HG02759 (cell line): ENCODE results near the gene AP5Z1.

Experiments
- ATAC-seq: cut with Tn5 transposase; IDR thresholded peaks from one replicate; pipeline ENCODE4 v1.9.1; 2021; ENCODE audit warnings: mild to moderate bottlenecking, moderate library complexity; ENCODE audit not compliant: unreplicated experiment

Gene AP5Z1

DNA sequence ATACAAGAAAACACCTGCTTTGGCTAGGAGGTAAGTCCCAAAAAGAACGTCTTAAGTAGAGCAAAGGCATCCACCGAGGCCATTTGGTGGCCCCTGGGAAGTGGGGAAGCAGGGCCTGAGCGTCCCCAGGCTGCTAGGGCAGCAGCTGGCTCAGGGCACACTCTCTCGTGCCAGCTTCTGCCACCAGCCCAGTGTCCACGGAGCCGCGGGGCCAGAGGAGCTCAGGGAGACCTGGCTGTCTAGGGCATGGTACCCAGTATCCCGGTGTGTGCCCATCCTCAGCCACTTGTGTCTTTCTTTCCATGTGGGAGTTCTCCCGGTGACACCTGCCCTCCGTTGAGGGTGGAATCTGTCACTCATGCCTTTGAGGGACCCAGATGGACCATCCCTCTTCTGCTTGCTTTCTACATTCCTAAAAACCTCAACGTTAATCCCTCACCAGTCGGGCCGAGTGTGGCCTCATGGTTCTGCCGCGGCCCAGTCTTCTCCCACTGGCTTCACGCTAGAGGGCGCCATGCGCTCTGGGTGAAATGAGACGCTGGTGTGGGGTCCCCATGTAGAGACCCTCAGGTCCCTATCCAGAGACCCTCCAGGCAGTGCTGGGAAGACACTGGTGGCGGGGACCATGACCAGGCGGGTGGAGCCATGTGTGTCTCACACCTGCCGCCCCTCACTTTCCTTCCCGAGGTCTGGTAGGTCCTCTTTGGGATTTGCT lies 9.5 kb upstream of the AP5Z1 start:
- no peak for ATAC-seq

DNA sequence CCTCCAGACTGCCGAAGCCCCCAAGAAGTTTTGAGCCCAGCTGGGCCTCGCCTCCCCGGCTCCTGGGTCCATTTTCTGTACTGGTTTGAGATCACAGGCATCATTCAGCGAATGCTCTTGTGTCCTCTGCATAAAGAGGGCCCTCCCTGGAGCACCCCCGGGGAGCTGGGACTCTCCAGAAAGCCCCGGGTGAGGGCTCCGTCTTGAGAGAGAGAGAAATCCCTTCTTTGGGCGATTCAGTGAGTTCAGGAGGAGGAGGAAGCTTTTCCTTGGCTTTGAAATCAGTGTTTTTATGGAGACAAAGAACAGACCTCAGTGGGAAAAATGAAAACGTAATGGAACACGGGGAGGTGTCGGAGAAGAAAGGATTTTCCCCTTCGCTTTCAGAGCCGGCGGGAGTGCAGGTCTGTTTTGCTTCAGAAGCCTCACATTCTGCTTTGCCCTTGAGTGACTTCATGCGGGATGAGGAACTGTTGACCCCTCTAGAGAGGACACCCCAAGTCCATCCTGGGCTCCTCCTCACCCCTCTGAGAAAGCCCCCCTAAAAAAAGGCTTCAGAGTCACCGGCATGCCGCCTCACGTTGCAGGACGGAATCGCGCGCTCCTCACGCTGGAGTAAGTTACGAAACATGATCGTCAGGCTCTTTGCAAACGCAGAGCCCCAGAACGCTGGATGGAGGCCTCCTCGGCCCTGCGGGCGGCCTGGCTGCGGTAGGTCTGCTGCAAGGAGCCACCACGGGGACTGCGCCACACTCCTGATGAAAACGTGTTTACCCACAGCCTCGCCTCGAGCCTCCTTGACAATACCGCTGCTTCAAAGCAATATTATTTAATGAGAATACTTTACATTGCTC lies 8.5 kb upstream of the AP5Z1 start:
- ATAC-seq: no peak

DNA sequence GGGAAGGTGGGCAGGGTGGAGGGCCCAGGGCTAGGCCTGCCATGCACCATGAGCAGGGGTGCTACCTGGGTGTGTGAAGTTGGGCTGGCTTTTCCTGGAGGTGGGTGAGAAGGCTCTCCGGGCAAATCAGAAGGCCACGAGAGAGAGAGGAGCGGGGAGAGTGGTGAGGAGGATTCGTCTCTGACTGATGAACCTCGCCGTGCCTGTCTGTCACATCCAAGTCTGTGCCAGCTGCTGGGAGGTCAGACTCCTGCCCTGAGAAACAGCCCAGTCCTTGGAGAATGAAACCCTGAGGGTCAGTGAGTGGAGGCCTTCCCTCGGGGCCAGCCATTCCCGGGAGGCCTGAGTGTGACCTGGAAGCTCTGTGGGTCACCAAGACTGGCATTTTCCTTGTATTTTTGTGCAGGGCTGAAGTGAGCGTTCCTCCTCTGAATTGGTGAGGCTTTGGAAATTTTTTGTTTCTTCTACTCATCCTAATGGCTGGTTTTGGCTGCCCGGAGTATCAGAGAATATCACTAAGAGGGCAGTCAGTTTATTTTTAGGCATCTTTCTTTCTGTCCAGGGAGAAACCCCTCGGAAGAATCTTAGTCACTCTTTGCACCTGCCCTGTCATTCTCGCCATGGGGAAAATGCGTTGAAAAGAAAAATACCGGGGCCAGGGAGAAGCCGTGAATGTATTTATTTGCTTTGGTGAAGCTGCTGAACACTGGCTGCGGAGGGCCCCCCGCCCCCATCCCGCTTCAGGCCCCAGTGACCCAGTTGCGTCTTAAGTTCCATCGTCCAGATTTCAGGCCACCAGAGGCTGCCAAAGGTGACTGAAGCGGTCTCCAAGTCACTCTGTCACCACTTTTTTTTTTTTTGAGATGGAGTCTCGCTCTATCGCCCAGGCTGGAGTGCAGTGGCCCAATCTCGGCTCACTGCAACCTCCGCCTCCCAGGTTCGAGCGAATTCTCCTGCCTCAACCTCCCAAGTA lies 6.5 kb upstream of the AP5Z1 start:
- ATAC-seq: no peak

DNA sequence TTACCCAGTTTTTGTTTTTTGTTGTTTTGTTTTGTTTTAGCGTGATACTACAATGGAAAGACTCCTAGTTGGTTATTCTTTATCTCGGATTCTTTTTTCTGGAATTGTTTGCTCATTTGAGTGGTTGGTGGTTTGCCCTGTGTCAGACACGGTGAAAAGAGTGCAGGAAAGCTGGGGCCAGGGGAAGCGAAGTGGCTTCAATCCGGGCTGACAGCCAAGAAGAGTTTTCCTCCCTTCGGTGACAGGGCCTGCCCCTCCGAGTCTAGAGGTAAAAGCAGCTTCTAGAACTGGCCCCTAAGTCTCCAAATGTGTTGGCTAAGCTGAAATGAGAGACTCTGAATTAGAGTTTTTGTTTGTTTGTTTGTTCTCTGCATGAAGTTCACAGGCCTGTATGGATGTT lies 5.7 kb upstream of the AP5Z1 start:
- no peak for ATAC-seq

DNA sequence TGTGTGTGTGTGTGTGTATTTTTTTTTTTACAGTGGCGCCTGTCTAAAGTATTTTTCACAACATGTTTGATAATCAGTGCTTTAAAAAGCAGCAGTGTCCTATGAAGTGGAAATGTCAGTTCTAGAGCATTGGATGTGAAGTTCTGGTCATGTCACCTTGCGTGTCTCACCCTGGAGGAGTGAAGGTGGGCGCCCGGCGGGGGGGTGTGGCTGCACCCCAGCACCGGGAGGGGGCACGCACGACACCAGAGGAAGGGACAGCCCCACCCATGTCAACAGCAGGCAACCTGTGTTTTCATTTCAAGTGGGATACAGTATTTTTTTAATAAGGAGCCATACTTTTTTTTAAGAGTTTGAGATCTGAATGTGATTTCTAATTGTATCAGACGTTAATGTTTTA lies 4.5 kb upstream of the AP5Z1 start:
- no peak for ATAC-seq

DNA sequence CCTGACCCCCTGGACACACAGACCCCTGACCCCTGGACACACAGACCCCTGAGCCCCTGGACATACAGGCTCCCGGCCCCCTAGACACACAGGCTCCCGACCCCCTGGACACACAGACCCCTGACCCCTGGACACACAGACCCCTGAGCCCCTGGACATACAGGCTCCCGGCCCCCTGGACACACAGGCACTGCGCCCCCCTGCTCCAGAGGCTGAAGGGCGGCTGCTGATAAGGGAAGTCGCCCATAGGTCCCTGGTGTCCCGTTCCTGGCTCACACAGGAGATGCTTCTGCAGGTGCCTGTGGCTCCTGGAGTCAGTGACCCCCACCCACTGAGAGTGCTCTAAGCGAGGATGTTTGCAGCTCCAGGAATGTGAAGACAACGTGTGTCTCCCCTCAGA lies 3.7 kb upstream of the AP5Z1 start:
- ATAC-seq: no peak

DNA sequence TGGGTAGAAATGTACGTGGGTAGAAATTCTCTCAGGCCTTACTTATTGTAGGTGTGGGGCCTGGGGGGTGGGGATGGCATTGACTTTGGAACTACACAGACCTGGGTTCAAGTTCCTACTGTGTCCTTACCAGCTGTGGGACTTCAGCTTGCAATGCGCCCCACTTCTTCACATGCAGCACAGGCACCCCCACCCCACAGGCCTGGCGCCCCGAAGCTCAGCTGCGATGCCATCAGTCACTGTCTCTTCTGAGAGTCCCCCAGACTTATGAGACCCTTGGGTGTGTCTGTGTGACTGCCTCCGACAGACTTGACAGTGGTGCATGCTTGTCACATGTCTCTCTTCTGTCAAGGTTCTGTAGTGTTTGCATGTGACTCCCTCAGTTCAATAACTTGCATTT lies 3.1 kb upstream of the AP5Z1 start:
- no peak for ATAC-seq

DNA sequence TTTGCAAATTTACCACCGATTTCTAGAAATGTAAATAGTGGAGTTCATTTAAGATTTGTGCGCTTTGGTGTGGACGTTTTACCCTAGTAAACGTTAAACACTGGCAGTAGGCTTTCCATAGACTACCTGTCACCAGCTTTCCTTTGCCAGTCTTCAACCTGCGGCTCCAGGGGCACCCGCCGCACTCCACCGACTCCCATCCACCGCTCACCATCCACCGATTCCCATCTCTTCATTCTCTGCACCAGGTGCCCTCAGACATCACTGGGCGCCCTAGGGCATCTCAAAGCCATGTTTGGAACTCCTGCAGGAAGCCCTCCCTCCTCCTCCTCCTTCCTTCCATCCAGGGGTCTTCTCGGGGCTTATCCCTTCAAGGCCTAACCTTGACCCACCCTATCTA lies 1.4 kb upstream of the AP5Z1 start:
- ATAC-seq: no peak

DNA sequence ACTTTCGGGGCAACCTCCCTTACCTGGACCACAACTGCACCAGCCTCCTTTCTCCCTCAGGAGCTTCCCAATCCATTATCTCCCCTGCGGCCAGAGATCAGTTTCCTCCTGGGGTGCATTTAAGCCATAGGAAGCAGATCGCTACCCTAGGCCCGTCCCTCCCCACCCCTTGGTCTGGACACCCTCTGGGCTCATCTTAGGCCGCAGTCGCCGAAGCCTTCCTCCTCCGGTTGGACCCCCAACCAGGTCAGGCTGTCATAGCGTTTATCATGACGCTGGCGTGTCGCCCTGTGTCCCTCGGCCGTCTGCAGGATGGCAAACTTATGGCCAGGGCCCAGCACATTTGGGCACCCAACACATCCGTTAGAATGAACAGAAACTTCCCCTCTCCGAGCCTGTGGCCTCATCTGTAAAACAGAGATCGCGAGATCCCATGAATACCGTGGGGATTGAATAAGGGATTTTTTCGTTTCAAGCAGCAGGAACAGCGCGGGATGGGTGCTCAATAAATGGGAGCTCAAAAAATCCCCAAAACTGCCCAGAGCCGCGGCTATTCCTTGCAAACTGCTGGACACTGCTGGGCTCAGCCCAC lies 669 bp upstream of the AP5Z1 start:
- ATAC-seq: peak; percentile 29

DNA sequence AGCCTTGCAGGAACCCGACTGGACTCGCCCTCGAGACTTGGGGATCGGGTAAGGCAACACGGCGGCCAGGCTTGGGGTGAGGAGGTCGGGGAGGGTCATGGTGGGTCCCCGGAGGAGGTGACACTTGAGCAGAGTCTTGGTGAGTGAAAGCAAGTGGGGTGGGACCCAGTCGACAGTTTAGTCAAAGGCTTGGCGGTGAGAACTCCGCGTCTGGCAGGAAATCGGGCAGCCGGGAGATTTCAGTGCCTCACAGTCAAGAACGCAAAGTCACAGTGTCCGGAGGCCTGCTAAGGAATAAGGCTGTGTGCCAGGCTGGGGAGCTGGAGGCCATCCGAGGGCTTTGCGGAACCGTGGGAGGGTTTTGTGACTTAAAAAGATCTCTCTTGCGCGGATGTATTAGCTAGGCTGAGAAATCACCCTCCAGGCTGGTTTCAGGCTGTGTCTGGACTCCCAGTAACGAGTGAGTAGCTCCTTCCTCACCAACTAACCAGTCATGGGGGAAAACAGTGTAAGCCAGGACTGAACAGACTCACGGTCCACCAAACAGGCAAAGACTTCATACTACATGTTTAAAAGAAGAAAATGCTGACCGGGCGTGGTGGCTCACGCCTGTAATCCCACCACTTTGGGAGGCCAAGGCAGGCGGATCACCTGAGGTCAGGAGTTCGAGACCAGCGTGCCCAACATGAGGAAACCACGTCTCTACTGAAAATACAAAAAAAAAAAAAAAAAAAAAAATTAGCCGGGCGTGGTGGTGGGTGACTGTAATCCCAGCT lies 613 bp downstream of the AP5Z1 start:
- ATAC-seq: peak; percentile 4

DNA sequence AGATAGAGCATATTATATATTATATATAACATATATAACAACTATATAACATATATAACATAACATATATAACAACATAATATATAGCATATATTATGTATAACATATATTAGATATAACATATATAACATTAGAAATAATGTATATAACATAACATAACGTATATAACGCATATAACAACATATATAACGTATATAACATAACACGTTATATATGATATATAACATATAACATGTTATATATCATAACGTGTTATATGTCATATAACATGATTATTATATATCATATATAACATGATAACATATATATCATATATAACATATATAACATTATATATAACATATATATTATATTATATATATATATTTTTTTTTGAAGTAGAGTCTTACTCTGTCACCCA lies 3.7 kb downstream of the AP5Z1 start:
- ATAC-seq: no peak

DNA sequence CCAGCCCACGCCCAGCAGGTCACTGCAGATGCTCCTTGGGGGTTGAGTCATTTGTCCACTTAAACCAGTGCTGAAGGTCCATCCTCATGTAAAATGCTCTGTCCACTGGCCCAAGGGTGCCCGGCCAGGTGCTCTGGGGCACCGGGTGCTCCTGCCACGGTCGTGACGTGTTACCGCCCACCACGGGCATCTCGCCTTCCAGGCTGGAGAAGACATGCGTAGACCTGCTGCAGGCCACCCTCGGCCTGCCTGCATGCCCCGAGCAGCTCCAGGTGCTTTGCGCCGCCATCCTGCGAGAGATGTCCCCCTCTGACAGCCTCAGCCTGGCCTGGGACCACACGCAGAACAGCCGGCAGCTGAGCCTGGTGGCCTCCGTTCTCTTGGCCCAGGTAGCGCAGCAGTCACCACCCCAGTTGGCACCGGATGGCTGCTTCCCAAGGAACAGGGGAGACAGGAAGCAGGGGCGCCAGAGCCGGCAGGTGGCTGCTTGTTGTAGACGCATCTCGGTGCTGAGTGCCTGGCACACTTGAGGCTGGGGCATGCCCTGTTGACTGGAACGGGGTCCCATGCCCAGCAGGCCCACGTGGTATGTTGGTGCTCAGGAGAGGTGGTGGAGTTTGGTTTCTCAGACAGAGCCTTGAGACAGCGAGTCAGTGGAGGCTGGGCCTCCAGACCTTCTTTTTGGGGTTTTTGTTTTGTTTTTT lies 6.1 kb downstream of the AP5Z1 start:
- ATAC-seq: no peak

DNA sequence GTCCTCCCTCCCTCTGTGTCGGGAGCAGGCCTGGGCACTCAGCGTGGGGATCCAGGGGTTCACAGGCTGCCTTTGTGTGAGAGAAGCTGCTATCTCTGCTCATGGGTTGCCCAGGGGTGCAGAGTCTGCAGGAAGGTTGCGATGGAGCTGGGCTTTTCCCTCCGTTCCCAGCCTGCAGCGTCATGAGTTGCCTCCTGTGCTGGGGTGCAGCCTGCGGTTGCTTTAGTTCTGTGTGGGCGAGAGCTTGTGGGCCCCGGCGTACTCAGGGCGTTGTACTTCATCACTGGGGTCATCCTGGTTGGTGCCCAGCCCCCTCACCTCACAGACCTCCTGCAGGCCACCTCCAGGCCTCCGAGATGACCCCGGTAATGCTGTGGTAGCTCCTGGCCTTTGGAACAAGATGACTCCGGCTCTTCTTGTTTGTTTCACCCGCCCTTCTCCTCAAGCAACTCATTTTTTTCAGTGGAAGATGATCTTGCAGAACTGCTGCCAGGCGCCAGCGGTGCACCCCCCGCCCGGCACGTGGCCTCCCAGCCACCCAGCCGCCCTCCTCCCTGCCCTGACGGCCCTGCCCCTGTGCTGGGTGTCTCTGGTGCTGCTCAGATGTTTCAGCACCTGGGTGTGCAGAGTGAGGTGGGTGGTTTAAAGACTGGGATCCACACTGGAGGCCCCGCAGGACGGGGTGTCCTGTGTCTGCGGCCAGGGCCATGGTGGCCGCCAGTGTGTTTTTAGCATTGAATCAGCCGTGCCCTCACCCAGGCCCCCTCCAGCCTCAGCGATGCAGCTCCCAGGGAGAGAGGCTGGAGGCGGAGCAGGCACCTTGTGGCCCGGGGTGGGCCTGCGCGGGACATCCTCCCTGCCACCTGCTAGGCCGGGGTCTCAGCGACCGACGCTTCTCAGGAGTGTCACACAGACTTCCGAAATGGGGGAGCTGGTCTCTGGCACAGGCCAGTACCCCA lies 7.2 kb downstream of the AP5Z1 start:
- no peak for ATAC-seq

DNA sequence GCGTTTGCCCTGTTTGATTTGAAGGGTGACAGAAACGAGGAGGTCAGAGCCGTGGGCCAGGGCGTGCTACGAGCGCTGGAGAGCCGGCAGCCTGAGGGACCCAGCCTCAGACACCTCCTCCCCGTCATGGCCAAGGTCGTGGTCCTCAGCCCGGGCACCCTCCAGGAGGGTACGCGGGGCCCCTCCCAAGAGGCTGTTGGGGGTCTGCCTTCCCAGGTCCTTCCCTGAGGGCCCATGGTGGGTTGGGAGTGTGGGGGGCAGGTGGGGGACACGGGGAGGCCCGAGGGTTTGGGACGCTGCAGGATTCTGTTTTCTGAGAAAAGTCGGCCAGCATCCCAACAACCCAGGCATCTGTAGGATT lies 7.8 kb downstream of the AP5Z1 start:
- ATAC-seq: no peak

DNA sequence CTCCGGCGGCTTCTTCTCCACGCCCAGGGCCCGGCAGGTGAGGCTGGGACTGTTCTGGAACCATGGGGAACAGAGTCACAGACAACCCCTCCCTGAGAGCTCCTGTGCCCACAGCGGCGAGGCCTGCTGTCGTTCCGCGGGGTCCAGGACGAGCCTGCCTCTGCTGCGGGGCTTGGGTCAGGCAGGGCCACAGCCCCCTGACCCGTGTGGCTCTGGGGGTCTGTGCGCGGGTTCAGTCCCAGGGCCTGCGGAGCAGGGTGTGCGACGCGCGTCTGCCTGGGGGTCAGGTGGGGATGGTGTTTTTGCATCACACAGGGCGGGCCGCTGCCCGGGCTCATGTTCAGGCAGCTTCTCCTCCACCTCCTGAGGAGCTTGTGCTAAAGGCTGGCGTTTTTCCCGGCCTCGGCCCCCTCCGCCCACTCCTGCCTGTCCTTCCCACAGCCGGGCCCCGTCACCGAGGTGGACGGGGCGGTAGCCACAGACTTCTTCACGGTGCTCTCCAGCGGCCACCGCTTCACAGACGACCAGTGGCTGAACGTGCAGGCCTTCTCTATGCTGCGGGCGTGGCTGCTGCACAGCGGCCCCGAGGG lies 8.4 kb downstream of the AP5Z1 start:
- no peak for ATAC-seq

DNA sequence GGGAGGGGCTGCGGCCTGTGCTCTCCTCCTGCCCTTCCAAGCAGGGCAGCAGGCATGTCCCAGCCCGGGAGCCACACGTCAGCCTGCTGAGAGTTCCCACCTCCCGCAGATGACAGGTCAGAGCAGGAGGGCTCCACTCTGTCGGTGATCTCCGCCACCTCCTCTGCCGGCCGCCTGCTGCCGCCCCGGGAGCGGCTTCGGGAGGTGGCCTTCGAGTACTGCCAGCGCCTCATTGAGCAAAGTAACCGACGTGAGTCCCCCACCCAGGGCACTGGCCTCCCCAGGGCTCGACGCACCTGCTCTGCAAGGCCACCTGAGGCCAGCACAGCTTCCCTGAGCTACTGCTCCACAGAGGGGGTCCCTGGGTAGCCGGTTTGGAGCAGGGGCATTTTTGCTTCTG lies 9.4 kb downstream of the AP5Z1 start:
- no peak for ATAC-seq

DNA sequence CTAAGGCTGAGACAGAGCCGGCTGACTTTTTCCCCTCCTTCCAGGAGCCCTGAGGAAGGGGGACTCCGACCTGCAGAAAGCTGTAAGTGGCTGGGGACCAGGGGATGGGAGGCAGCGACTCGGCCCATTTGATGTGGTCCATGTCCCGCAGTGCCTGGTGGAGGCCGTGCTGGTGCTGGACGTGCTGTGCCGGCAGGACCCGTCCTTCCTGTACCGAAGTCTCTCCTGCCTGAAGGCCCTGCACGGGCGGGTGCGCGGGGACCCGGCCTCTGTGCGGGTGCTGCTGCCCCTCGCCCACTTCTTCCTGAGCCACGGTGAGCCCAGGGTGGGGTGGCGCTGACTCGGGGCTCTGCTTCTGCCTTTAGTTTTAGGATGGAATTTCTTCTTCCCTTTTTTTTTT lies 9.9 kb downstream of the AP5Z1 start:
- ATAC-seq: no peak

DNA sequence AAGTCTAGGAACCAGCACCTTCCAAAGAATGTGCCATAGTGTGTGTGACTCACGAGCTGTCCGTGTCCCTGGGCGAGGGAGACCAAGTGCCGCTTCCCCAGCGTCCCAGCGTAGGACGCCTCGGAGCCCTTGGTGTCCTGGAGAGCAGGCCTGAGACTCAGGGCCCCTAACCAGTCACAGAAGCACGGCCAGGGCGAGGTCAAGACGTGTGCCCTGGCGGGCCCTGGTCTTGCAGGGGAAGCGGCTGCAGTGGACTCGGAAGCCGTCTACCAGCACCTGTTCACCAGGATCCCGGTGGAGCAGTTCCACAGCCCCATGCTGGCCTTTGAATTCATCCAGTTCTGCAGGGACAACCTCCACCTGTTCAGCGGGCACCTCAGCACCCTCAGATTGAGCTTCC lies 10.6 kb downstream of the AP5Z1 start:
- ATAC-seq: no peak
